ENCODE results near the gene WNT1.

WNT1 gene

DNA sequence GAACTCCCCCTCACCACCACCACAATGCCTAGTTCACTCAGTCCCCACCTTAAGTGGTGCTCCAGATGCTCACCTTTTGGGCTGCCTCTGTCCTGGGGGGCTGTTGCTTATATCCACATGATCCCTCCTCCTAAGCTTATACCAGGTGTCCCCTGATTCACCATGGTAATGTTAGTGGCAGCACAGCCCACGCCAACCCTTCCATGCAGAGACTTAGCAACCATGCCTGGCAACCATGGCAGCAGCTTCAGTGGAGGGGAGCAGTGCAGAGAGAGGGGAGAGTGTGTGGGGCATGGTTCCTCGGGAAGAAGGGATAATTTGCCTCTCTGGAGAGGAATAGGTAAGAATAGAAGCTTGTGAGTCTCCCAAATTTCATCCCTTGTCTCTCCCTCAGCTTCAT, 22.2 kb downstream of the WNT1 start:
- DNase-seq (ENCODE audit: low read depth in 2 of 2): no peak

GRCh38 chr12:49008943-49009342, 30.8 kb downstream of the WNT1 start:
- DNase-seq (ENCODE audit: low read depth in 2 of 2): no peak

GRCh38 chr12:49010092-49010668, 32.1 kb downstream of the WNT1 start:
- no peak for DNase-seq (ENCODE audit: low read depth in 2 of 2)

- no peak for DNase-seq (ENCODE audit: low read depth in 2 of 2)
Observed at GRCh38 chr12:49012739-49013138, 34.6 kb downstream of the WNT1 start.

DNA sequence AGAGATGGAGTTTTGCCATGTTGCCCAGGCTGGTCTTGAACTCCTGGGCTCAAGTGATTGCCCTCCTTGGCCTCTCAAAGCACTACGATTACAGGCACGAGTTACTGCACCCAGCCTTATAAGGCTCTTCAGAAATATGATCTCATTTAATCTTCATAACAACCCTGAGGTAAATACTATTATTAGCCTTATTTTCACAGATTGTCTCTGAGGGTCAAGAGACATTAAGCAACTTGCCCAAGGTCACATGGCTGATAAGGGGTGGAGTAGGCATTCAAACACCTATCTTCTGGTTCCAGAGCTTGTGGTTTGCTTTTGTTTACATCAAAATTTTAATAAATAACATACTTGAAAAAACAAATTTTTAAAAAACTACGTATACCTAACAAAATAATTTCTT, 35.3 kb downstream of the WNT1 start:
- DNase-seq (ENCODE audit: low read depth in 2 of 2): no peak

DNA sequence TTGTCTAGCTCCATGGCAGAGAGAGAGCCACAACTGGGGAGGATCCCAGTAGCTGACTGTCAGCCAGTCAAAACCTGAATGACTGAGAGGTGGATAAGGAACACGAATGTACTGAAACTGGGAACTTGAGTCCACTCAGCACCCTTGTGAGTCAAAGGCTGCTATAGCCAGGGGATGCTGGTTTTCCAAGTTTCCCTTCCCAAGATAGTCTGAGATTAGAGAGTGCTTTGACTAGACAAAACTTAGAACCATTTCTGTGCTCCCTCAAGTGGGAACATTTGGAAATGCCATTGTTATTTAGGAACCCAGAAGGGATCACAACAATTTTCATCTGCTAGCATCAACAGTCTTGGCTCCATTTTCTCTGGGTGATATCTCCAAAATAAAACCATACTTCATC, 36.4 kb downstream of the WNT1 start:
- DNase-seq (ENCODE audit: low read depth in 2 of 2): no peak

- DNase-seq (ENCODE audit: low read depth in 2 of 2): no peak
Observed at GRCh38 chr12:49015196-49015595, 37.1 kb downstream of the WNT1 start.

- DNase-seq (ENCODE audit: low read depth in 2 of 2): peak in 1 of 2 donors; percentile 51
Observed at GRCh38 chr12:49017891-49018260, 39.8 kb downstream of the WNT1 start.

DNA sequence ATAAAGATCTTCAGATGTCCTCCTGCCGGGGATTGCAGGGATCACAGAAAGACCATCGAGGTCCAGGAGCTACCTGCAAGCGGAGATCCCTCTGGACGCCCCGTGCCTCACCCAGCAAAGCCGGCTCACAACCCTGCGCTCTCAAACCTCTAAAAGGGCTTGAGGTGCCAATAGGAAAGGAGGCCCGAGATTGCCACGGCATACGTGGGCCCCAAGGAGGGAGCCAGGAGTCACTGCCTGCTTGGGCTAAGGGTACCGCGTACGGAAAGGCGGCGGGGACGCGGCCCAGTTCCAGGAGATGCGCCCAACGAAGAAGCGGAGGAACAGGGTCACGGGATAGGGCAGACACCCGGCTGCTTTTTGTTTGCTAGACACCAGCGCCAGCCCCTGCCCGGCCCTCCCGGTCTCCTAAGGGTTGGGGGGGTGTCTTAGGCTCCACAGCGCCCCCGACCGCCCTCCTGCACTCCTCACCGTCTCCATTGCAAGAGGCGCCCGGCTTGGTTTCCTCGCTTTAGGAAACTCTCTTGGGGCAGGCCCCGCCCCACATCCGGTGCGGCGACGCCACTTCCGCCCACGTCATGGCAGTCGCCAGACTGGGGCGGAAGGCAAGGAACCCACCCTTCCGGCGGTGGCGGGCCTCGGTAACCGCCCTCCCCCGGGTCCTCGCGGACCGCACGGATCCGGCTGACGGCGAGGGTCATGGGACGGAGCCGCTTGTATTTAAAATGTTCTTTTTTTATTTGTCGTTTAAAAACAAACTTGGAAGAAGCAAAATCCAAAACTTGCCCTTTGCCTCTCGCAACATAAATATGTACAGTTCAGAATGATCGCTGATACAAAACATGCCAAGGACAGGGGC, 40.4 kb downstream of the WNT1 start, which contains the start of gene PRKAG1:
PRKAG1 (minus strand) TSS at position 516 of the 859 bp plus-strand sequence; CDS start at position 480, 36 bp downstream.
- peak; percentile 91 to 92 for DNase-seq (ENCODE audit: low read depth in 2 of 2)

DNA sequence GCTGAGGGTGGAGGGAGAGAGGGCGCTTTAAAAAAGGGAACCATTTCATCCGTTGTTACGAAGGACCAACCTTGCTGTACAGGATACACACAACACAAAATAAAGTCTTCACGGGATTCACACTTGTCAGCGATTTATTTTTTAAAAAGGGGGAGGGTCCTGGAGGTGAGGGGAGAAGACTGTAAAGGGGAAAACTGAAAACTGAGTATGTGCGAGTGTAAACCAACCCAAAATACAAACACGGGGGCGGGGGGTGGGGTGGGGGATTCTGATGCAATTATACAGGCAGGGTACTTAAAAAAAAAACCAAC, 41.0 kb downstream of the WNT1 start:
- no peak for DNase-seq (ENCODE audit: low read depth in 2 of 2)

GRCh38 chr12:49019443-49020324, 41.6 kb downstream of the WNT1 start:
- peak in 1 of 2 donors; percentile 25 for DNase-seq (ENCODE audit: low read depth in 2 of 2)

DNA sequence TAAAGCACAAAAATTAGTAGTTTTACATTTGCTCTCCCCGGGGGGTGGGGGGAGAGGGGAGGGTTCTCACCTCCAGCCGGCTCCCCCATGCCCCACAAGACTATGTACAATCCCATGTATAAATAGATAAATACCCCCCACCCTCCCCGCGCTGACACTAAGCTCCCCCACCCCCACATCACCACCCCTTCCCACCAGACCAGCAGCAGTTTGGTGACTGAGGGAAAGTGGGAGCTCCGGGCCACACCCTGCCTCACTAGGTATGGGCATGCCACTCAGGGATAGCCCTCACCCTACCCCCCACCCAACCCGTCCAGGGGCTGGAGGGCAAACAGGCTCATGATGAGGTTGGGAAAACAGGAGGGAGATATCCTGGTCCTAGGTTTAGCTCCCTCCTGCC, 42.3 kb downstream of the WNT1 start:
- DNase-seq (ENCODE audit: low read depth in 2 of 2): no peak

- no peak for DNase-seq (ENCODE audit: low read depth in 2 of 2)
Observed at GRCh38 chr12:49021292-49021915, 43.3 kb downstream of the WNT1 start.

- no peak for DNase-seq (ENCODE audit: low read depth in 2 of 2)
Observed at GRCh38 chr12:49022558-49023178, 44.5 kb downstream of the WNT1 start.

DNA sequence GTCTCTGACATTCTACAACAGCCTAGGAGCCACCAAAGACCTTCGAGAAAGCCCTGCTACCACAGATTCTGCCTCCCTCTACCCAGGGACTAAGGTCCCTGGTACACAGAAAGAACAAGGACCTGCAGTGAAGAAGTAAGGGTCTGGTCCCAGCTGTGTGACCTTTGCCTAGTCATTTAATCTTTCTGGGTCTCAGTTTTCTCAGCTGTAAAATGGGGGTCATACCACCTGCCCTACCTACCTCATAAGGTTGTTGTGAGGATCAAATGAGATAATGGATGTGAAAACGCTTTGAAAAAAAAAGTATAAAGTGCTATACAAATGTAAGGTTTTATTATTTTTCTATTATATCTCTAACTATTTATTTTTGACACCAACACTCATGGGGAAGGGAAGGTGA, 45.7 kb downstream of the WNT1 start:
- no peak for DNase-seq (ENCODE audit: low read depth in 2 of 2)

DNA sequence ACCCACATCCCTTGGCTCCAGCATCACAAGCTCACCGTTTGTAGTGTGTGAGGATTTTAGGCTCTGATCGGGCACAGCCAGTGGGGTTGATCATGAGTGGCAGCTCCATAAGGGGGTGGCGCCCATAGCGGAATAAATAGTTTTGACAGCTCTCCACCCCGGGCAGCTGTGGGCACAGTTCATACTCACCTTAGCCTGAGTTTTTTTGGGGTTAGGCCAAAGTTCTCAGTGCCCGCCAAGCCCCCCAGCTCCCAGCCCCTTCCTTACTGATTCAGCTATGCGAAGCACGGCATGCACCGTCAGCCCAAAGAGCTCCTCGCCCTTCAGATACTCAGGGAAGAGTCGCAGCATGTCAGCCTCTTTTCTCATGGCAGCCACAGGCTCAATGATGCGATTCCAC, 46.4 kb downstream of the WNT1 start:
- DNase-seq (ENCODE audit: low read depth in 2 of 2): no peak

DNA sequence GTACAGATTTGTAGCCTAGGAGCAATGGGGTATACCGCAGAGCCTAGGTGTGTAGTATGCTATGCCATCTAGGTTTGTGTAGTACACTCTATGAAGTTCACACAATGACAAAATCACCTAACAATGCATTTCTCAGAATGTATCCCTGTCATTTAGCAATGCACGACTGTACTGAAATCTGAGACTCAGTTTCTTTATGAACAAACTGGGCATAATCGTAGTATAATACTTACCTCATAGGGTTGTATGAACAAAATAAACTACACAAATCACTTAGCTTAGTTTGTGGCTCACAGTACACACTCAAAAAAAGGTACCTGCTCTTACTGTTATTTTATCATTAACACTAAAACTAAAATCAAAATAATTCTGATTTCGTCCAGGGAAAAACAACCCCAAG, 47.3 kb downstream of the WNT1 start:
- no peak for DNase-seq (ENCODE audit: low read depth in 2 of 2)

DNA sequence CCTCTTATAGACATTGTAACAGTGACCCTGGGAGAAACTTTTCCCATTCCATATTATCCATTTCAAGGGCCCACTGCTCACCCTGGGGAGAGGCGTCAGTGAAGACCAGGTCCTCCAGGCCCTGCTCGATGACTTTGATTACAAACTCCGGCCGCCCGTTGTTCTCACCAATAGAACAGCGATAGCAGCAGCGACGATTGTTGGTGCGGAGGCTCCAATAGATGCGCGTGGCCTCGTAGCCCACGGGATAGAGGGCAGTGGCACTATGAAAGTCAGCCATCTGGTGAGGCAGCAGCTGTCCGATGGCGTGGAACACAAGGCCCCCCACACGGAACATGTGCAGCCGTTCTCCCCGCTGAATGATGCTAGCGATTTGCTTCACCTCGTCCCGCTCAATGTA, 48.0 kb downstream of the WNT1 start:
- DNase-seq (ENCODE audit: low read depth in 2 of 2): no peak

DNA sequence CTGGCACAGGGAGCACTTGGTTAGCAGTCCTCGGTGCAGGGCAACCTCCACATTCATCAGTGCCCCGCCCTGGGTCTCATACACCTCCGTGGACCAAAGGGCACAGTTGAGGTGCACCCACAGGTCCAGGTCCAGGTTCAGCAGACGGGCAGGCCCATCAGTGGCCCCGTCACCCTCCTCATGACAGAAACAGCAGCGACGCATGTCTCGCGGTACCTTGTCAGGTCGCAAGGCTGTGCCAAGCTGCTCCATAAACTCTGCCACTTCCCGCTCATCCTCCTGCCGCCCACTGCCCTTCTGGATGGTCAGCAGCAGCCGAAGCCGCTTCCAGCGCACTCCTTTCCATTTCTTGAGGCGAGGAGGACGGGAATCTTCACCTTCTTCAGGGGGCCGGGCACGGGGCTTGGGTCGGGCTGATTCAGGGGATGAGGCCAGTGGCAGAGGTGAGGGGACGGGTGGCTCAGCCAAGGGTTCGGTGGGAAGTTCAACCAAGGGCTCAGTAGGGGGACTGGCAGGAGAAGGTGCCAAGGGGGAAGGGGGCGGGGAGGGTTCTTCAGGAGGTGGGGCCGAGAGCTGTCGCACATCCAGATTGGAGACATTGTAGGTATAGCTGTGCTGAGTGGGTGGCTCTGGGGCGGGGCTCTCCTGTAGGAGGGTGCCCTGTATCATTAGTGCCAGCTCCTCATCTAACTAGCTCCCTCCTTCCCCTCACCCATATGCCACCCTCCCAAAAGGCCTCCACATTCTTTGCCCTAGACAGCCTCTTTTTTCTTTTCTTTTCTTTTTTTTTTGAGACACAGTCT, 48.8 kb downstream of the WNT1 start:
- no peak for DNase-seq (ENCODE audit: low read depth in 2 of 2)

- no peak for DNase-seq (ENCODE audit: low read depth in 2 of 2)
Observed at GRCh38 chr12:49027846-49028555, 49.9 kb downstream of the WNT1 start.

Data from stimulated activated CD4-positive, alpha-beta T cell treated with anti-CD3 and anti-CD28 coated beads, Interleukin-15, amount 100 ng/mL, for 48 hours (primary cell).